Mammary epithelial cell (primary cell): ENCODE data around the gene AKAP13.

ENCODE experiments used
- EZH2 ChIP-seq: IDR thresholded peaks from 2 replicates; pipeline ENCODE4 v1.6.1; 2012; ENCODE audit warnings: low read length, inconsistent platforms, borderline replicate concordance
- TF ChIP-seq, protein P1 (sequence below), 2 donors: IDR thresholded peaks in 1 of 2; conservative IDR thresholded peaks in 1 of 2; 2 replicates each; pipeline ENCODE4 v1.5.1; 2011 to 2012; ENCODE audit warnings: inconsistent platforms in 2 of 2, low read length in 2 of 2, mild to moderate bottlenecking in 2 of 2, control low read depth in 1 of 2, low read depth in 1 of 2; ENCODE audit not compliant: insufficient read depth in 1 of 2; ENCODE audit errors: extremely low read depth in 1 of 2

GRCh38 chr15:85646538-85647091 lies 266.2 kb downstream of the AKAP13 start:
- no peak for TF ChIP-seq EZH2
- TF ChIP-seq, protein P1, sequence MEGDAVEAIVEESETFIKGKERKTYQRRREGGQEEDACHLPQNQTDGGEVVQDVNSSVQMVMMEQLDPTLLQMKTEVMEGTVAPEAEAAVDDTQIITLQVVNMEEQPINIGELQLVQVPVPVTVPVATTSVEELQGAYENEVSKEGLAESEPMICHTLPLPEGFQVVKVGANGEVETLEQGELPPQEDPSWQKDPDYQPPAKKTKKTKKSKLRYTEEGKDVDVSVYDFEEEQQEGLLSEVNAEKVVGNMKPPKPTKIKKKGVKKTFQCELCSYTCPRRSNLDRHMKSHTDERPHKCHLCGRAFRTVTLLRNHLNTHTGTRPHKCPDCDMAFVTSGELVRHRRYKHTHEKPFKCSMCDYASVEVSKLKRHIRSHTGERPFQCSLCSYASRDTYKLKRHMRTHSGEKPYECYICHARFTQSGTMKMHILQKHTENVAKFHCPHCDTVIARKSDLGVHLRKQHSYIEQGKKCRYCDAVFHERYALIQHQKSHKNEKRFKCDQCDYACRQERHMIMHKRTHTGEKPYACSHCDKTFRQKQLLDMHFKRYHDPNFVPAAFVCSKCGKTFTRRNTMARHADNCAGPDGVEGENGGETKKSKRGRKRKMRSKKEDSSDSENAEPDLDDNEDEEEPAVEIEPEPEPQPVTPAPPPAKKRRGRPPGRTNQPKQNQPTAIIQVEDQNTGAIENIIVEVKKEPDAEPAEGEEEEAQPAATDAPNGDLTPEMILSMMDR (conservative IDR thresholded peaks at IDR 0.05 in 1 of 2, IDR thresholded peaks at IDR 0.05 in 1 of 2; ENCODE audit: extremely low read depth in 1 of 2, insufficient read depth in 1 of 2, low read depth in 1 of 2, low read length in 2 of 2), result no peak
